GM12878 (cell line): Measurements from ENCODE around the gene CCDC63. TPM values are rescaled to one million over a fixed set of nuclear protein-coding genes. Genes with fewer than 3 reads are reported as not detected.

Source experiments
- ATAC-seq: fragments of 200-7000 bp; cut with Tn5 transposase; 3 replicates; pipeline ENCODE4 v1.9.1; 2020; ENCODE audit warnings: mild to moderate bottlenecking, moderate library complexity
- BruUV-seq: library from RNA; stranded (reverse); fragments of 400-500 nt; replicated peaks from 2 replicates; lab custom pipeline; 2021; lab: Mats Ljungman, UMichigan
- CTCF ChIA-PET: fragments of 300-600 bp; sonication (Branson Sonifier 250); formaldehyde crosslinking; extraction: SDS; loops from one replicate; lab custom pipeline; 2021; ENCODE audit warnings: inconsistent platforms; lab: Yijun Ruan, JAX
- POLR2A ChIA-PET: fragments of 350-600 bp; formaldehyde crosslinking; extraction: SDS; loops from one replicate; lab custom pipeline; 2021; ENCODE audit warnings: inconsistent platforms; lab: Charles Lee
- RAD21 ChIA-PET: fragments of 300-600 bp; sonication (Branson Sonifier 250); formaldehyde crosslinking; loops from one replicate; lab custom pipeline; 2023; ENCODE audit warnings: antibody characterized with exemption; ENCODE audit not compliant: unreplicated experiment; lab: Charles Lee
- SMC1A ChIA-PET: fragments of 300-600 bp; sonication (Branson Sonifier 250); formaldehyde crosslinking; loops from one replicate; lab custom pipeline; 2023; ENCODE audit not compliant: unreplicated experiment, uncharacterized antibody; lab: Charles Lee
- DNase-seq: peaks from one replicate; pipeline ENCODE4 v3.0.0-alpha.2; 2011; ENCODE audit warnings: low read depth, low spot score
- FAIRE-seq: peaks from 3 replicates; lab custom pipeline; 2011; peaks lifted over from hg19 to GRCh38; lab: Jason Lieb, UNC
- H2AFZ ChIP-seq: 2 replicates; pipeline ENCODE4 v1.6.0; 2011; ENCODE audit warnings: low read depth, low read length, control low read depth; ENCODE audit not compliant: control insufficient read depth
- H3K27ac ChIP-seq: 2 replicates; pipeline ENCODE4 v1.5.1; 2011; ENCODE audit warnings: control low read depth; ENCODE audit not compliant: control insufficient read depth, insufficient read depth
- H3K27me3 ChIP-seq, 2 experiments: replicated peaks in 1 of 2; 2 replicates each; pipeline versions ENCODE4 v1.6.0 to v1.6.1; 2011; ENCODE audit warnings: low read length in 1 of 2; ENCODE audit not compliant: control insufficient read depth in 2 of 2, insufficient read depth in 2 of 2
- H3K36me3 ChIP-seq, 2 experiments: 2 replicates each; pipeline ENCODE4 v1.5.1; 2011; ENCODE audit warnings: low read length in 1 of 2; ENCODE audit not compliant: control insufficient read depth in 2 of 2, insufficient read depth in 2 of 2
- H3K4me1 ChIP-seq: 2 replicates; pipeline ENCODE4 v1.6.1; 2011; ENCODE audit warnings: mild to moderate bottlenecking, low read length, moderate library complexity, mixed read lengths; ENCODE audit not compliant: control insufficient read depth, insufficient read depth
- H3K4me2 ChIP-seq: 2 replicates; pipeline ENCODE4 v1.6.0; 2011; ENCODE audit warnings: control low read depth; ENCODE audit not compliant: control insufficient read depth, insufficient read depth
- H3K4me3 ChIP-seq: fragments of 200-600 bp; sonication (generic); 2 replicates; pipeline ENCODE4 v1.5.1; 2016
- H3K79me2 ChIP-seq: 2 replicates; pipeline ENCODE4 v1.6.0; 2011; ENCODE audit warnings: low read length; ENCODE audit not compliant: control insufficient read depth, insufficient read depth
- H3K9ac ChIP-seq: 2 replicates; pipeline ENCODE4 v1.8.0; 2011; ENCODE audit warnings: low read length, control low read depth, mixed read lengths; ENCODE audit not compliant: control insufficient read depth, insufficient read depth
- H3K9me3 ChIP-seq: replicated peaks from 3 replicates; pipeline ENCODE4 v1.5.1; 2011; ENCODE audit warnings: mild to moderate bottlenecking, low read length; ENCODE audit not compliant: control insufficient read depth, insufficient read depth
- H4K20me1 ChIP-seq: 2 replicates; pipeline ENCODE4 v1.6.0; 2011; ENCODE audit not compliant: control insufficient read depth, insufficient read depth
- ASH2L ChIP-seq: fragments of 300-600, 200-600 bp; sonication (generic); IDR thresholded peaks from 2 replicates; pipeline ENCODE4 v1.6.1; 2017; ENCODE audit warnings: low read depth, mild to moderate bottlenecking, borderline replicate concordance
- ATF3 ChIP-seq: IDR thresholded peaks from 2 replicates; pipeline ENCODE4 v1.6.1; 2011; ENCODE audit warnings: low read depth, mild to moderate bottlenecking, low read length, moderate library complexity, borderline replicate concordance; ENCODE audit errors: extremely low read depth
- BACH1 ChIP-seq: fragments of 450-650 bp; IDR thresholded peaks from 2 replicates; pipeline ENCODE4 v1.6.1; 2017; ENCODE audit warnings: mild to moderate bottlenecking, borderline replicate concordance
- CBX5 ChIP-seq: sonication (generic); IDR thresholded peaks from 2 replicates; pipeline ENCODE4 v1.6.1; 2016; ENCODE audit warnings: low read depth, moderate library complexity, mild to moderate bottlenecking, inconsistent platforms
- CEBPZ ChIP-seq: fragments of 150-350 bp; IDR thresholded peaks from 2 replicates; pipeline ENCODE4 v1.6.1; 2016; ENCODE audit warnings: low read depth, low read length
- CHD1 ChIP-seq: IDR thresholded peaks from 2 replicates; pipeline ENCODE4 v1.6.1; 2012; ENCODE audit warnings: low read depth, low read length, improper control_type of control experiment
- IKZF2 ChIP-seq, 2 experiments: fragments of 450-650 bp; IDR thresholded peaks; 2 replicates each; pipeline ENCODE4 v1.6.1; 2017; ENCODE audit warnings: mild to moderate bottlenecking in 2 of 2, moderate library complexity in 2 of 2
- JUNB ChIP-seq: IDR thresholded peaks from 2 replicates; pipeline ENCODE4 v1.6.1; 2016; ENCODE audit warnings: antibody characterized with exemption, mild to moderate bottlenecking
- KLF5 ChIP-seq: fragments of 450-650 bp; IDR thresholded peaks from 2 replicates; pipeline ENCODE4 v1.6.1; 2014; ENCODE audit warnings: mild to moderate bottlenecking; ENCODE audit not compliant: partially characterized antibody
- POLR2AphosphoS5 ChIP-seq: IDR thresholded peaks from 2 replicates; pipeline ENCODE4 v1.6.1; 2011; ENCODE audit warnings: mild to moderate bottlenecking, low read length, inconsistent platforms
- RELA ChIP-seq: fragments of 450-650 bp; IDR thresholded peaks from 2 replicates; pipeline ENCODE4 v1.8.0; 2014; ENCODE audit warnings: borderline replicate concordance; ENCODE audit not compliant: partially characterized antibody
- REST ChIP-seq: IDR thresholded peaks from 2 replicates; pipeline ENCODE4 v1.6.1; 2012; ENCODE audit warnings: mild to moderate bottlenecking, low read depth, low read length
- SREBF2 ChIP-seq: IDR thresholded peaks from 2 replicates; pipeline ENCODE4 v1.6.1; 2012; ENCODE audit warnings: mild to moderate bottlenecking, low read length
- STAT3 ChIP-seq: IDR thresholded peaks from 2 replicates; pipeline ENCODE4 v1.6.1; 2011; ENCODE audit warnings: low read depth, low read length, improper control_type of control experiment
- SUZ12 ChIP-seq: fragments of 200-600 bp; sonication (generic); IDR thresholded peaks from one replicate; pipeline ENCODE4 v1.6.1; 2018; ENCODE audit warnings: antibody characterized with exemption, mild to moderate bottlenecking; ENCODE audit not compliant: unreplicated experiment
- TCF12 ChIP-seq: IDR thresholded peaks from 2 replicates; pipeline ENCODE4 v1.6.1; 2011; ENCODE audit warnings: low read depth, mild to moderate bottlenecking, low read length
- ZNF217 ChIP-seq: fragments of 450-650 bp; IDR thresholded peaks from 2 replicates; pipeline ENCODE4 v1.6.1; 2017; ENCODE audit warnings: antibody characterized with exemption, mild to moderate bottlenecking
- ZNF24 ChIP-seq: fragments of 450-650 bp; IDR thresholded peaks from 2 replicates; pipeline ENCODE4 v1.6.1; 2017; ENCODE audit warnings: antibody characterized with exemption, mild to moderate bottlenecking
- ZNF274 ChIP-seq: IDR thresholded peaks from one replicate; pipeline ENCODE4 v1.8.0; 2011; ENCODE audit not compliant: insufficient read length, insufficient read depth
- WGBS: methylation state at CpG from one replicate; pipeline ENCODE4 v1.1.6; 2016; ENCODE audit warnings: low lambda C conversion rate; ENCODE audit not compliant: insufficient replicate concordance, insufficient coverage; ENCODE audit errors: missing lambda C conversion rate; 5-methylcytosine and 5-hydroxymethylcytosine counted together
- in situ Hi-C: fragments of 300-500 bp; cut with MboI; formaldehyde crosslinking; loops from 9 replicates; pipeline ENCODE4 v1.14.3; 2018; ENCODE audit warnings: mixed read lengths
- intact Hi-C: fragments of 100-400 bp; cut with micrococcal nuclease; formaldehyde crosslinking; loops from one replicate; pipeline ENCODE4 v1.14.2; 2022; ENCODE audit not compliant: unreplicated experiment
- polyA plus RNA-seq, 11 experiments: library from polyadenylated mRNA; depleted of rRNA in 4 of 11; unstranded in 6 of 11; stranded (reverse) in 5 of 11; fragments of >200 nt; fragmentation: Nextera tagmentation in 4 of 11; fragmentation: Illumina TruSeq in 1 of 11; extraction: Ambion mirVana in 4 of 11; extraction: Trizol in 1 of 11; gene quantifications; 1 replicate in 1 of 11; 2 replicates in 10 of 11; pipeline versions ENCODE4 v1.2.1 to v1.2.3, GENCODE V29; 2011 to 2016; ENCODE audit warnings: inconsistent platforms in 2 of 11, missing spikeins in 2 of 11, low read depth in 1 of 11
- total RNA-seq, 4 experiments: library from RNA; depleted of rRNA in 3 of 4; stranded (reverse); fragments of >200 nt in 3 of 4; fragmentation: Illumina TruSeq in 1 of 4; extraction: Trizol in 1 of 4; gene quantifications; 2 replicates each; pipeline versions ENCODE4 v1.2.1 to v1.2.3, GENCODE V29; 2013 to 2021

Gene CCDC63
- total and polyA plus RNA-seq, 10 of the 15 experiments (the other 5 are each of a cell fraction or from before 2014, with no cell fraction given) = not detected

- RAD21 ChIA-PET = no interaction called here
- Histone ChIP-seq H3K4me2 (no peak overlapping the region), H3K27ac (no peak overlapping the region), H2AFZ (no peak overlapping the region), H3K27me3 (no peaks in the 10 kb centered on the region), H3K4me1 (peaks cover 3% of the 10 kb centered on the region; the same call in 1 of the 2 replicates), H4K20me1 (no peaks in the 10 kb centered on the region), H3K4me3 (no peak overlapping the region), H3K36me3 (no peaks in the 10 kb centered on the region), H3K9ac (no peak overlapping the region), H3K9me3 (no peaks in the 10 kb centered on the region), H3K79me2 (no peaks in the 10 kb centered on the region)
- DNase-seq = no peak
- SMC1A ChIA-PET = interaction anchor here (2.2 kb wide), 1 partner anchor 40 kb away, joined by 7 read pairs; no protein-coding TSS in a partner anchor
- in situ Hi-C loops = no loop called here
- POLR2A ChIA-PET = interaction anchor here (0.7 kb wide), 2 partner anchors 10 to 324 kb away, joined by 3 to 4 read pairs; no protein-coding TSS in a partner anchor
- 75% methylated on average over 4 of the region's 4 CpGs for WGBS
- TF ChIP-seq CHD1 = no peak
- no peak for TF ChIP-seq CBX5
- TF ChIP-seq JUNB = no peak
- TF ChIP-seq ASH2L = no peak
- no peak for TF ChIP-seq TCF12
- no peak for TF ChIP-seq BACH1
- TF ChIP-seq IKZF2 (IDR thresholded peaks at IDR 0.05) = no peak
- TF ChIP-seq POLR2AphosphoS5 = no peak
- TF ChIP-seq KLF5 = no peak
- TF ChIP-seq ZNF274 = no peak
- no peak for TF ChIP-seq SUZ12
- TF ChIP-seq SREBF2 = no peak
- TF ChIP-seq STAT3 = no peak
- no peak for TF ChIP-seq CEBPZ
- no peak for TF ChIP-seq ATF3
- no peak for TF ChIP-seq RELA
- TF ChIP-seq ZNF217 = no peak
- no peak for TF ChIP-seq ZNF24
- TF ChIP-seq REST = no peak
- CTCF ChIA-PET = interaction anchor here (0.7 to 10.1 kb wide), 4 partner anchors 20 to 388 kb away, joined by 3 to 80 read pairs (median 4); no protein-coding TSS in a partner anchor
- FAIRE-seq = no peak
- no peak for ATAC-seq
- intact Hi-C loops = no loop called here
- BruUV-seq = no TSS peak
Observed at GRCh38 chr12:110935588-110935987, 88.8 kb downstream of the CCDC63 start.
